Measurements from ENCODE around the gene MMP7. TPM values are rescaled to one million over a fixed set of nuclear protein-coding genes. Genes with fewer than 3 reads are reported as not detected.

Gene MMP7
- total RNA-seq, 1 donor from 2014 or later: not detected

- Mint-ChIP-seq H3K27me3 (ENCODE audit: unreplicated experiment) (no peaks in the 10 kb centered on the region), H3K36me3 (ENCODE audit: unreplicated experiment) (no peaks in the 10 kb centered on the region), H3K4me1 (ENCODE audit: low read depth, unreplicated experiment) (no peaks in the 10 kb centered on the region), H3K4me3 (ENCODE audit: unreplicated experiment) (no peak overlapping the region), H3K27ac (ENCODE audit: unreplicated experiment) (no peak overlapping the region), H3K9me3 (ENCODE audit: unreplicated experiment) (no peaks in the 10 kb centered on the region)
- TF ChIP-seq CTCF (IDR thresholded peaks at IDR 0.05; ENCODE audit: partially characterized antibody, unreplicated experiment): no peak
- no peak for DNase-seq
Measured at GRCh38 chr11:102471474-102471873, 59.1 kb downstream of the MMP7 start.

Other genes starting within 250 kb of the MMP7 start
- not detected for gene BIRC3, start 213.3 kb downstream of the MMP7 start, total RNA-seq (ENCODE audit: unreplicated experiment)
- 44.8 TPM for gene BIRC2, start 183.5 kb downstream of the MMP7 start, total RNA-seq (ENCODE audit: unreplicated experiment)
- 18.1 TPM for gene TMEM123, start 78.0 kb downstream of the MMP7 start, total RNA-seq (ENCODE audit: unreplicated experiment)
- gene MMP20, start 94.6 kb upstream of the MMP7 start, total RNA-seq (ENCODE audit: unreplicated experiment): not detected
- gene MMP27, start 175.0 kb upstream of the MMP7 start, total RNA-seq (ENCODE audit: unreplicated experiment): not detected
- gene MMP8, start 194.2 kb upstream of the MMP7 start, total RNA-seq (ENCODE audit: unreplicated experiment): not detected
- not detected for gene MMP10, start 249.9 kb upstream of the MMP7 start, total RNA-seq (ENCODE audit: unreplicated experiment)

All from glutamatergic neuron (in vitro differentiated cells).